Hematopoietic multipotent progenitor cell treated with erythropoietin and hydrocortisone succinate and interleukin-3 and kit ligand, for 8 days (in vitro differentiated cells): Measurements from ENCODE around the gene IKBKG.
"Not testable (repeated sequence)": the region's sequence is repeated elsewhere in the genome, so short reads cannot be mapped to it uniquely, and the experiment has no call there.

Experiments
- DNase-seq: peaks from one replicate; pipeline ENCODE4 v3.0.0-alpha.2; 2015

IKBKG gene

DNA sequence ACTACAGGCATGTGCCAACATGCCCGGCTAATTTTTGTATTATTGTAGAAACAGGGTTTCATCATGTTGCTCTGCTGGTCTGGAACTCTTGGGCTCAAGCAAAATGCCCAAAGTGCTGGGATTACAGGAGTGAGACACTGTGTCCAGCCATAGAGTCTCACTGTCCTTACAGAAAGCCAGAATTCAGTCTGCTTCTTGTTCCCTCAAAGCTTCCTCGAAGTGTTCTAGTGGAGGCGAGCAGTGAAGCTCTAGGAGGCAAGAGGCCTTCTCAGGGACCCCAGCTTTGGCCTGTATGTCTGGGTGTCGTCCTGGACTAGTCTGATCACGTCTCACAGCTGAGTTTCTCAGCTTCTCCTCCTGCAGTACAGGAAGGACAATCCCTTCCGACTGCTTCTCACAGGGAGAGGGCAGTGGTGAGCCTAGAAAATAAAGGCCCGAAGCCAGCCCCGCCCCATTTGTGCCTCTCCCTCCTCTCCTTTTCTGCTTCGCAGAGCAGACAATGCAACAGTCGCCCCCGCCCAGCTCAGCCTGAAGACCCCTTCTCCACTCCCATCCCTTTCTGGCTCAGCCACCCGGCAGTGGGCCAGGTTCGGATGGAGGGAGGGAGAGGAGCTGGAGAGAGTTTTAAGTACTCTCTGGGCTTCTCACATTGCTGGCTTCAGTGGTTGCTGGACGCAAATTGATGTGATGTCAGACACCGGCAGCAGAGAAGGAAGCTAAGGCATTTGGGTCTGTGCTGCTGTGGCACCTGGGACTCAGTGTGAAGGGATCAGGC is 20.3 kb upstream of the IKBKG start:
- peak; percentile 87 for DNase-seq

DNA sequence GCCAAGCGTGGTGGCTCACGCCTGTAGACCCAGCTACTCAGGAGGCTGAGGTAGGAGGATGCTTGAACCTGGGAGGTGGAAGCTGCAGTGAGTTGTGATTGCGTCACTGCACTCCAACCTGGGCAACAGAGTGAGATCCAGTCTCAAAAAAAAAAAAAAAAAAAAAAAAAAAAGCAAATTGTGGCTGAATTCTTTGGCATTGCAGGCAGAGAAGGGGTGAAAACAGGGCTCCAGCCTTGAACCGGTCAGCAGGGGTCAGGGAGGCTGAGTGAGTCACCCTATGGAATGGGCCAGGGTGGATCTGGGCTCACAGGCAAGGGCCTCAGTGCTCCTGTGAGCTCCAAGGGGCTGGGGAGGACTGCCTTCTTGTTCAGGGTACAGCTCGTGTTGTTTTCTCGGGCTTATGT is 18.2 kb upstream of the IKBKG start:
- no peak for DNase-seq

DNA sequence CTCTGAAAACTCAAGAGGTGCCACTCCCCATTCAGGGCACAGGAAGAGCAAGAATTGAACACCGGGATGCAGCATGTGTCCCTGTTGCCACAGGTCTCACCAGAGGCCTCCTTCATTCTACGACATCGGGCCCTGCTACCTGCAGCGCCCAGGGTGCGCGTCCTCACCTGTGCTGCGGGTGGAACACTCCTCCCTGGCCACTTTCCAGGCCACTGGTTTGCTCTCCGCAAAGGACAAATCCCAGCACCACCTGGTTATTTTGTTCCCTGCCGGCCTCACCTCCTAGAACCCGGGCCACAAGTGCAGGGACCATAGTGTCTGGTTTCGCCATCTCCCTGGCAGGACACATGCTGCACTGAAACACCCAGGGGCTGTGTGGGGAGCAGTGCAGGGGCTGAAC is 17.1 kb upstream of the IKBKG start:
- DNase-seq: no peak

DNA sequence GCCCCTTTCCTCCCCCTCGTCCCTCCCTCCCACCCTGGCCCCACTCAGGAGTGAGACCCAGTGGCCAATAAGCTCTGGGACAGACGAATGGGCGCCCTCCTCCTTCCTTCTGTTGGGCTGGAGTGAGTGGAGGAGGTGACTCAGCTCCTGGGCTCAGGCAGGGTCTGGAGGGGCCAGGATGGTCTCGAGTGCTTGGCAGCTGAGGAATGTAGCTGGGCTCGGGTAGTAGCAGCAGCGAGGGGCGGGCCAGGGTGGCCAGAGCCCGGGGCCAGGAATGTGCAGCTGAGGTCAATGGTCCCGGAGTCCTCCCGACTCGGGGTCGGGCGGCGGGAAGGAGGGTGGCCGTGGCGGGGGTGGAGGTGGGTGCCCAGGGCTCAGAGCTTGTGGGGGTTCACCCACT is 15.8 kb upstream of the IKBKG start:
- no peak for DNase-seq

DNA sequence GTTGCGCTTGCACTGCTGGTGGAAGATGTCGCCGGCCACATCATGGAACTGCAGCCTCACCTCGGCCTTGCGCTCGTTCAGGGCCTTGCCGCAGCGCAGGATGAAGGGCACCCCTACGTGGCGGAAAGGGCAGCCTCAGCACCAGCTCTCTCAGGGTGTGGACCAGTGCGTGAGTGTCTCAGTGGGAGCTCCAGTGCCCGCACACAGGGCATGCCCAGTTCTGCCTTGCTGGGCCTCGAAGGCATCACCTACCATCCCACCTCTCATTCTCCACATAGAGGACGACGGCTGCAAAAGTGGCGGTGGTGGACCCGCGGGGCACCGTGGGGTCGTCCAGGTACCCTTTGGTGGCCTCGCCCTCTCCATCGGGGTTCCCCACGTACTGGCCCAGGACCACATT is 14.7 kb upstream of the IKBKG start:
- no peak for DNase-seq

DNA sequence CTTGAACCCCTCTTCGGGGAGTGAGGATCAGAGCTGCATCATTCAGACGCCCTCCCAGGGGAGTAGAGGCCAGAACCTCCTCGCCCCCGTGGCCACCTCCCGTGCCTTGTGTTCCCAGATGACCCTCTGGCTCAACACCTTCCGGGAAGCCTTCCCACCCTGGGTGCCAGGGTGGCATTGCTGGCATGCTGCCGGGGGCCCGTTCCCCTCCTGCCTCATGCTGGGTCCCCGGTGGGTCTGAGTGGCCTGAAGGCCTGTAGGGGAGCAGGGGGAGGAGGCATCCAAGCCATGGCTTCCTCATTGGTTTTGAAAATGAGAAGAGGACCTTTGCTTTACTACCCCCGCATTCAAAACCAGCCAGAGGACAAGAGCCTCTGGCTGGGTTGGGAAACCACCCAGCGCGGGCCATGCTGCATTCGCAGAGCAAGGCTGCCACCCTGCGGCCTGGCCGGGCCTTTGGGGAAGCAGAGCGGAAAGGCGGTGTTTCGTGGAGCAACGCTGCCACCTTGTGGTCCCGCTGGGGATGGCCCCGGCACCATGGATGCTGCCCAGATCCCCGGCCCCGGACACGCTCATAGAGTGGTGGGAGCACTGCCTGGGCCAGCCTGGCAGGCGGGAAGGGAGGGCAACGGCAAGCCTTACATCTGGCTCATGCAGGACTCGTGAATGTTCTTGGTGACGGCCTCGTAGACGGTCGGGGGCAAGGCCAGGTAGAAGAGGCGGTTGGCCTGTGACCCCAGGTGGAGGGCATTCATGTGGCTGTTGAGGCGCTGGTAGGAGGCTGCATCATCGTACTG is 12.7 kb upstream of the IKBKG start:
- DNase-seq: peak; percentile 80

DNA sequence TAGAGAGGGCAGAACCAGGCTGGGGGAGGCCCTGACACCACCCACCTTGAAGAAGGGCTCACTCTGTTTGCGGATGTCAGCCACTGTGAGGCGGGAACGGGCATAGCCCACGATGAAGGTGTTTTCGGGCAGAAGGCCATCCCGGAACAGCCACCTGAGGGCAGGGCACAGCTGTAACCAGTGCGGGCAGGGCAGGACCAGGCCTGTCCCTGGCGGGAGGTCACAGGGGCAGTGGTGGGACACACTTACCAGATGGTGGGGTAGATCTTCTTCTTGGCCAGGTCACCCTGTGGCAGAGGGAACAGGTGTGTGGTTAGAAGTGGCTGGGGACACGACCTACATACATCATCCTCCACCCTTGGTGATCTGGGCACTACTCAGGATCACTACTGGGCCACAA is 11.5 kb upstream of the IKBKG start:
- no peak for DNase-seq

DNA sequence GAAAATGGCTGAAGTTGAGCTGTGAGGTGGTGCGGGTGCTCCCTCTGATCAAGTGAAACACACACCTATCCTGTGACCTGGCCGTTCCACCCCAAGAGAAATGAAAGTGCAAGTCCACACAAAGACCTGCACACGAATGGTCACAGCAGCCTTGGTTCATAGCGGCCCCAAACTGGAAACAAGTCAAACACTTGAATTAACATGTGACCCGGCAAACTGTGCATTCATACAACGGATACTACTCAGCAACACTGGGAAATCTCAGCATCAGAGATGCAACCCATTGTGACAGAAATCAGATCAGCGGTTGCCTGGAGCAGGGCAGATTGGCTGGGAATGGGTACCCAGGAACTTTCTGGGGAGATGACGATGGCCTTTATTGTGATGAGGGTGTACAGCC is 8.3 kb upstream of the IKBKG start:
- no peak for DNase-seq

DNA sequence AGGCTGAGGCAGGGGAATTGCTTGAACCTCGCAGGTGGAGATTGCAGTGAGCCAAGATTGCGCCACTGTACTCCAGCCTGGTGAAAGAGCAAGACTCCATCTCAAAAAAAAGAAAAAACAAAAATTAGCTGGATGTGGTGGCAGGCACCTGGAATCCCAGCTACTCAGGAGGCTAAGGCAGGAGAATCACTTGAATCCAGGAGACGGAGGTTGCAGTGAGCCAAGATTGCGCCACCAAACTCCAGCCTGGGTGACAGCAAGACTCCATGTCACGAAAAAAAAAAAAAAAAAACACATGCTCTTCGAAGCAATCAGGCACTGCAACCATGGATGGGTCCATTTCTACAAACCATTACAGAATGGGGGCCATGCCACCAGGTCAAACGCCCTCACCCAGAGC is 7.1 kb upstream of the IKBKG start:
- not testable (repeated sequence) for DNase-seq

DNA sequence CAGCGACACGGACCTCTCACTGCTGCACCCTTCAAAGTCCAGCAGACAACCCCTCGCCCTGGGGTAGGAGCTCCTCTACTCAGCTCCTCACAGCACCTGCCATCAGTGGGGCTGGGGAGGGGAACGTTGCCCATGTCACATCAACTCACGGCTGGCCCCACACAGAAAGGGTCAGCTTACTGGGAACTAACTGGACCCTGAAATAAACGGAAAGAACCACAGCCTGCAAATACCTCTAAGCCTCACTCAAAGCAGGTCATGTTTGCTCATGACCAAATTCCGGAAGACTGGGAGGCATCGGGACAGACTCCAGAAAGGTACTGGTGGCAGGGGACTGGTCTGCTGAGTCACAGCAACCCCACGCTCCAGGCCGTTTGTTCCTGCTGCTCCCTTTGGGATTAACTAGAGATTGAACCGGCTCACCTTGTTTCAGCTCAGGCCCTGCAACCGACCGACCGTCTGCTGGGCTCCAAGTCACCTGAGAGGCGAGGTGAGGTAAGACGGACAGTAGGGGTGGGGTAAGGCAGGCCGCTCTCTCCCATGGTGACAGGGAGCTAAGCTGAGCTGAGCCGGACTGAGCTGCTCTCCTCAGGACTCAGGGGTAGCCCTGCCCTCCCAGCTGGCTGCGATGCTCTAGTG is 6.4 kb upstream of the IKBKG start:
- no peak for DNase-seq

DNA sequence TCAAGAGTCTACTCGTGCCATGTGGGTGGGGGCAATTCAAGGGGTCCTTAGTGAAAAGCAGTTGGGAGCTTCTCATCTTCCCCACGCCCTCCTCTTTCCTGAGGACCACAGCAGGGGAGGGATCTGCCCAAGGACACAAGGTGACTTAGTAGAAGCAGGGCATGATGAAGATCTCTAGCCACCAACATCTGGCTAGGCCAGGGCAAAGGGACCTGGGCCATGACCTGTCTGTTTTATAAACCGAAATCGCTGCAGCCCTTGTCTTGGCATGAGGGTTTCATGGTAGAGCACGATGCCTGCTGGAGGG is 5.9 kb upstream of the IKBKG start:
- DNase-seq: no peak

DNA sequence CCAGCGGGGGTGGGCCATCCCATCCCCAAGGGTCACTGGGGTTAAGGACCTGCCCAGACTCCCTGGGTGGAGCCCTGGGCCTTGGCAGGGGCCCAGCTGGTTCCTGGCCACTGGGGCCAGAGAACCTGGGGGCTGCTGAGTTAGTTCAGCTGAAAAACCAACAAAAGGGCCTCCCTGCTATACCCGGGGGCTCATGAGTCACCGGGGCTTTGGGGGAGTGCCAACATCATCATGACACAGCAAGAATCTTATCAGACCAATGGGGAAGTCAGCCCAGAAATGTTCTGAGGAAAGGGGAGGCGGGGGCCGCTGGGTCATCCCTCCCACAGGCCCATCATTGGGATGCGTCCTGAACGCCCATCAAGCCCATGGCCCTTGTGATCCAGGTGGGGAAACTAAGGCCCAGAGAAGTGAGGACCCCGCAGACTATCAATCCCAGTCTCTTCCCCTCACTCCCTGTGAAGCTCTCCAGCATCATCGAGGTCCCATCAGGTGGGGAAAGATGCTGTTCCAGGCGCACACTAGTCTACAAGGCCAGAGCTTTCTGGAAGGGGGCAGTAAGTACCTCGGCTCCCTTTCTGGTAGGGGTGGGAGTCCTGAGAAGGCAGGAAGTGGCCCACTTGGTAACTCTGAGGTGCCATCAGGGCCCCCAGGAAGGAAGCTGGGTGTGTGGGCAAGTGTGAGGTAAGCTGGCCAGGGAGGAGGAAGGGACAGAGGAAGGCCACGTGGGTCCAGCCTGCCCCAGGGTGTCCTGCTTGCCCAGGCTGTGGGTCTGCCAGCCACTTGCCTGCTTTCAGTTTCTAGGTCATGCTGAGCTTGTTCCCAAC is 5.3 kb upstream of the IKBKG start:
- DNase-seq: peak; percentile 95

DNA sequence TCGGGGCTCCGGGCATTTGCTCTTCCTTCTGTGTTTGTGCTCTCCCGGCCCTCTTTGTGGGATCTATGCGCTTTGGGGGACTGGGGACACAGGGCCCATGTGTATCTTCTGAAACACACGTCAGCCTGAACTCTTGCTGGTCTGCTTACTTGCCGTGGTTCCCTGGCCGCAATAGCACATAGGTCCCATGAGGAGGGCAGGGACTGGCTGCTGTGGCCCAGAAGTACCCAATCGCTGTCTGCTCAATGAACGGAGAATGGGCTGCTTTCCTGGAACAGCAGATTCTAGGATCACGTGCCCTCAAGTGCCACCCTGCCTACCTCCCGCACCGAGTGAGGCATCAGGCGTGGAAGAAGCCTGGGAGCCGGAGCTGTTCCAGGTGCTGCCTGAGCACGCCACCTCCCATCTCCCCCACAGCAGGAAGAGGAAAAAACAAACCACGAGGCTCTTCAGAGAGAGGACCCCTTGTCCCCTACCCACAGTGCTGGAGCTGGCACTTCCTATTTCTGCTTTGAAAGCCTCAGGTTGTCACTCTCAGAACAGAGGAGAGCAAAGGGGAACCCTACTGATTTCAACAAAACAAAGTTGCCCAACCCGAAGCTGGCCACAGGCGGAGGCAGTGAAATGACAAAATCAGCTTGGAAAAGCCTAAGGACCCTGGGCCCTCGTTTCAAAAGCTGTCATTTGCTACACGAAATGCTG is 4.5 kb upstream of the IKBKG start:
- peak; percentile 87 for DNase-seq

DNA sequence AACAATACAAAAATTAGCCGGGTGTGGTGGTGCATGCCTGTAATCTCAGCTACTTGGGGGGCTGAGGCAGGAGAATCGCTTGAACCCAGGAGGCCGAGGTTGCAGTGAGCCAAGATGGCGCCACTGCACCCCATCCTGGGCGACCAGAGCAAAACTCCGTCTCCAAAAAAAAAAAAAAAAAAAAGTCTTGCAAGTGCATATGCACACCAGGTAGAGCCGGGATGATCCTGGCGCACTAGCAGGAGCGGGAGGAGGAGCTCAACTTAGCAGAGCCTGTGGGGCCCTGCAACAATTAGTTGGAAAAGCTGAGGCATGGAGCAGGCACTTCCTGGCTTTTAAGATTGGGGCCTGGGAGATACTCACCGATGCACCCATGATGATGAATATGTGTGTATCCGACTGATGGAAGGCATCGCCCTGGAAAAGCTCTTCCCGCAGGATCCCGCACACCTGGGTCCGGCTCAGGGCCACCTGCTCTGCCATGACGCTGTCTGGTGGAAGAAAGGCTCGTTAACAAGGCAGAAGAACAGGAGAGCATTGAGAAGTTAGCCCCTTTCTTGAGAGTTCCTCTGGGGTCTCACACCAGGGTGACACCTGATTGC is 1.6 kb upstream of the IKBKG start:
- DNase-seq: no peak

DNA sequence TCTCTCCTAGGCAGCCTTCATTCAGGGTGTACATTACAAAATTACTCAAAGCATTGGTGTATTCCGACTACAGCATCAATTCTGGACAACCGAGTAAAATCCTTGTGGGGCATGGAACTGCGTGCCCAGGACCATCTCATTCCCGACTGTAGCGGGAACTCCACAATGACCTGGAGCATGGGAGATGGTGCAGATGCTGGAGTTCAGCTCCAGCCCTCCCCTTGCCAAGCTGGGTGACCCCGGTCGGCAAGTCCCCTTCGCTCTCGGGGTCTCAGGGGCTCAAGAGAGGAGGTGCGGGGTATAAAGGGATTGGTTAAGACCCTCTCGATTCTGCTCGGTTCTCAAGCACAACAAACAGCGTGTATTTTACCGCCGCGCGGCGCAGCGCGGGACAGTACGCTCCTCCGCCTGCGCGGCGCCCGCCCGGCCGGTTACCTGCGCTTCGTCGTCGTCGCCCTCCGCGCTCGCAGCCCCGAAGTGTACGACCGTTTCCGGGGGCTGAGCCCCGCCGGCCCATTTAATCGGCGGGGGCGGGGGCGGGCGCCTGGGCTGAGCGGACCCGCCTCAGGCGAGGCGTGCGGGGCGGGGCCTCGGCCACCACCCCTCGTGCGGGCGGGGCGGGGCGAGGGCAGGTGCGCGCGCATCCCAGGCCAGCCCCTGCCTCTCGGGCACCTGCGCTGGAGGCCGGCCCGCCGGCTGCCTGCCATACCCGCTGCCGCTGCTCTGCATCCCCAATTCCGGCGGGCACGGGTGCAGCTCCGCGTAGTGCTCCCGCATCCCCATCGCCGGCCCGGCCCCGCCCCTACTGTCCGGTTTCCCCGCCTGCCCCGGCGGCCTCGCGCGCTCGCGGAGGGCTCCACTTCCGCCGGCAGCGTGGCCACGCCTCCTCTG is 821 bp upstream of the IKBKG start, which contains the start of gene G6PD:
Gene G6PD (minus strand): TSS at position 493 of the 891 bp plus-strand sequence. CDS start 691 bp downstream, outside the sequence.
- peak; percentile 74 for DNase-seq

DNA sequence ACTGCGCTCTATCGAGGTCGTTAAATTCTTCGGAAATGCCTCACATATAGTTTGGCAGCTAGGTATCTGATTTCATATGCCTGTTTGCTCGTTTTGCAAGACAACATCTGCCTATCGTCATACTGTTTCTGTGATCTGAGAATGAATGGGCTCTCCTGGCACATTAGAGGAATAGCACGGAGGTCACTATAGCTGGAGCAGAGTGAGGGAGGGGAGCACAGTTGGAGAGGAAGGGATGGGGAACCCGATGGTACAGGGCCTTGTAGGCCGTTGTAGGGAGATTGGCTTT is 552 bp downstream of the IKBKG start:
- DNase-seq: no peak

DNA sequence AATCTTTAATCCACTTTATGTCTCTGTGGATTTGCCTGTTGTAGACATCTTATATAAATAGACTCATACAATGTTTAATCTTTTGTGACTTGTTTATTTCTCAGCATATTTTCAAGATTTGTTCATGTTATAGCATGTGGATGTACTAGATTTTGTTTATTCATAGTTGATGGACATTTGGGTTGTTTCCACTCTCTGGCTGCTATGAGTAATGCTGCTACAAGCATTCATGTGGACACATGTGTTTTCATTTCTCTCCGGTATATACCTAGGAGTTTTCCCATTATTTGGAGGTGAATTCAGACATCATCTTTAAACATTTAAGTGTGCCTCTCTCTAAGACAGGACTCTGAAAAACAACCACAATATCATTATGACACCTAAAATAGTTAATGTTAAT is 2.3 kb downstream of the IKBKG start:
- DNase-seq: no peak

DNA sequence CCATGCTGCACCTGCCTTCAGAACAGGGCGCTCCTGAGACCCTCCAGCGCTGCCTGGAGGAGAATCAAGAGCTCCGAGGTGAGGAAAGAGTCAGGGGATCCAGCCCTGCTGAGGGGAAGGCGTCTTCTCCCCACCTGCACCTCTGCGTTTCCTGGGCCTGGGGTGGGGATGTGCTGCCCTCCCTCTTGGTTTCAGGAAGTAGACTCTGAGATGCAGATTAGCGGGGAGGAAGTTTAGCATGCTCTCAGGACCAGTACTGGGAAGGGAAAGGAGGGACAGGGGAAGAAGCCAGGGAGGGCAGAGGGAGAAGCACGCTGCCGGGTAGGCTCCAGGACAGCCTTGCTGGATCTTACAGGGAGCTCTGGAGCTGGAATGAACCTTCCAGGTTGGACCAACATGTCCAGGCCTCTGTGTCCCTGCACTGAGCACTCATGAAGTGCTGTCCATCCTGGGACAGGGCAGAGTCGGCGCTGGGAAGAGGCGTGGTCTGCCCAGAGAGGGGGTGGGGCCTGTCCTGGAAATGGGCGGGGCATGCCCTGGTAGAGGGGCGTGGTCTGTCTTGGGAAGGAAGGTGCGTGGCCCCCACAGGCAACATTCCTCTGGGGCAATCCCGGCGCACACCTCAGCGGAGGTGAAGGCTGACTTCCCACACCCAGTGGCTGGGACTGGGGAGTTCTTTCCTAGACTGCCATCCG is 4.8 kb downstream of the IKBKG start:
- not testable (repeated sequence) for DNase-seq

DNA sequence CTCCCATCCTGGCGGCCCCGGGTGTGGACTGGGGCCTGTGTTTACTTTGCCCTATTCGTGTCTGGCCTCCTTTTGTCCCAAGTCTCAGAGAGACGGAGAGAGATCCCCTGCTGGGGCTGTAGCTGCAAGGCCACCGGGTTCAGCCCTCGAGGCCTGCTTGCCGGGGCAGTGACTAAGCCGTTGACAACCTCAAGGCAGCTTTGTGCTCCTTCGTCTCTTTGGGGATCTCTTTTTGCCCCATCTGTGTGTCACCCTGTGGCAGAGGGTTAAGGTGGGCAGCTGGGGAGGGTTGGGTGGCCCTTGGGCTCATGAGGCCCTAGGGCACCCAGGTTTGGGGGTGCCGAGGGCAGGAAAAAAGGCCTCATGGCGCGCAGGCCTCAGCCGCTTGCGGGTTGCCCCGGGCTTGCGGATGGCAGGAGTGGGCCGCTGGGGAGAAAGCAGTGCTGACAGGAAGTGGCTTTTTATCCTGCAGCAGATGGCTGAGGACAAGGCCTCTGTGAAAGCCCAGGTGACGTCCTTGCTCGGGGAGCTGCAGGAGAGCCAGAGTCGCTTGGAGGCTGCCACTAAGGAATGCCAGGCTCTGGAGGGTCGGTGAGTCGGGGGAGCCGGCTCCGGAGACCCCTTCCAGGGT is 10.8 kb downstream of the IKBKG start:
- not testable (repeated sequence) for DNase-seq

DNA sequence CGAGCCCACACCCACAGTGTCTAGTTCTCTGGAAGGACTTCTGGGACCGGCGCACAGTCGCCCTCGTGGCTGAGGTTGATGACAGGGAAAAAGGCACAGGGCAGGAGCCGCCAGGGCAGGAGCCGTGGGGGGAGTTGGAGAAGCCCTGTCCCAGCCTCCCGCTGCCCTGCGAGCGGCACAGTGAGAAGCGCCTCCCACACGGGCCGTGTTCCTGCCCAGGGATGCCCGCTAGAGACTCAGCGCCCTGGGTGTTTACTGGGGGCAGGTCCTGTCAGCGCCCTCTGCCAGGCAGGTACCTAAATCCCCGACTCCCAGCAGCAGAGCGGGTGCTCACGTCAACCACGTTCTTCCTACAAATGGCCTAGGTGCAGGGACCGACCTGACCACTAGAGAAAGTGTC is 11.5 kb downstream of the IKBKG start:
- not testable (repeated sequence) for DNase-seq
